EL (cell line): ENCODE results near the gene SNX27.
A peak's percentile ranks its signal among the peaks of the same experiment; 100 is the strongest.
"Not testable (repeated sequence)": the region's sequence is repeated elsewhere in the genome, so short reads cannot be mapped to it uniquely, and the experiment has no call there.

Experiments
- DNase-seq: peaks from one replicate; pipeline ENCODE4 v3.0.0-alpha.2; 2016

SNX27 gene

DNA sequence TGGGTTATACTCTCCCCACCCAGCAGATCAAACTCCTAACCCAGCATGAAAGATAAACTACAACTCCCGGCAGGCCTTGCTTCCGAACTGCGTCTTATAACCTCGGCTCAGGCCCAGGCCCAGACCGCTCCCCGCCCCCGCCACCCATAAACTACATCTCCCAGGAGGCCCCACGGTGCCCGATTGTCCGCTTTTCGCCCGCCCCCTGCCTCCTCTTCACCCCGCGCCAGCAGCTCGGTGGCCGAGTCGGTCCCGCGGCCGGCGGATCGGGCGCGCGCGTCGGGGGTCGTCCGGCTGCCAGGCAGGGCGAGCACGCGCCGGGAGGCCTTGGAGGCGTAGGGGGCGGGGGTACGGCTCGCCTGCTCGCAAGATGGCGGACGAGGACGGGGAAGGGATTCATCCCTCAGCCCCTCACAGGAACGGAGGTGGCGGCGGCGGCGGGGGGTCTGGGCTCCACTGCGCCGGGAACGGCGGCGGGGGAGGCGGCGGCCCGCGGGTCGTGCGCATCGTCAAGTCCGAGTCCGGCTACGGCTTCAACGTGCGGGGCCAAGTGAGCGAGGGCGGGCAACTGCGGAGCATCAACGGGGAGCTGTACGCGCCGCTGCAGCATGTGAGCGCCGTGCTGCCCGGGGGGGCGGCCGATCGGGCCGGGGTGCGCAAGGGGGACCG lies at the start of gene SNX27:
Gene SNX27 (plus strand): TSS at position 219 of the 669 bp plus-strand sequence. CDS start 152 bp downstream, at position 371.
- DNase-seq: peak; percentile 93

- no peak for DNase-seq
Observed at GRCh38 chr1:151562661-151563060, 49.2 kb upstream of the SNX27 start.

- DNase-seq: no peak
Observed at GRCh38 chr1:151563376-151563775, 48.5 kb upstream of the SNX27 start.

DNA sequence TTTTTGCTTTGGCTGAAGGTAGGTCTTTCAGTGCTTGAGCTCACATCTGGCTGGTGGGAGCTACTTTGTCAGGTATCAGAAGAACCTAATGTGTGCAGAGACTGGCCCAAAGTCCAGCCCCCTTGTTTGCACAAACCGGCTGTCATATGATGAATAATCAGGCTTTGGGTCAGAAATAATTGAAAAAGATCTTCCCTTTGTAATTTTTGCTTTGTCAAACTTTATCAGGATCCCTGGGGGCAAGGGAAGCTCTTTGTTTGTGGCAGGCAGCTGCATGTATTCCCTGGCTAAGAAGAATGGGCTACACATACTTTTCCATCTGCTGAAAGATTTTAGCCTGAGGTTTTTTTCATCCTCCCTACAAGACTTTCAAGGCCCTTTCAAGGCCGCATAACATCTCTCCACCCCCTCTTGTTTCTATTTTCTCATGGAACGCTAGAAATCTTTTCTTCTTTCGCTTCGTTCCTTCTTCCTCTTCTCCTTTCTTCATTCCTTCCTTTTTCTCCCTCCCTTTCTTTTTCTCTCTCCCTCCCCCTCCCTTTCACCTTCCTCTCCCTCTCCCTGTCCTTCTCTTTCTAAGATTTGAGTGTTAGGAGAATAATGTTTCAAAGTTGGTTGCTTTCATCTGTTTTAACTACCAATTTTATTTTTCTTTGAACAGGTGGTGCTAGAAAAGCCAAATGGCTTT lies 46.2 kb upstream of the SNX27 start:
- no peak for DNase-seq

DNA sequence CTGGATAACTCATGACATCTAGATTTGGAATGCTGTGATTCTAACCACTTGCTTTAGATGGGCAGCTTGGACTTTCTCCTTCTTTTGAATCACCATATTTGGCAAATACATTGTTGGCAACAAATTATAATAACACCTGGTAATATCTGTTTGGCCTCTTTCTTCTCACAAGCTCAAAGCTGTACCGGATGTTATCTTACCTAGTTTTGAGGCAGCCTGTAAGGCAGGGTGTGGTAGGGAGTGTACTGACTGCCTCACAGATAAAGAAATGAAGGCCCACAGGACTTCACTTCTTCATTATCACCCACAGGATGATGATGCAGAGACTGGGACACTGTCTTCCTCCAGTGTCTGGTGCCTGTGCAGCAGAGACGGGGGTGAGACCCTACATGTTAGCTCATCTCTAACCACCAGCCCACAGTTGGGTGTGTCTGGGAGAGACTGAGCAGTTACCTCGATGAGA lies 43.2 kb upstream of the SNX27 start:
- DNase-seq: no peak

- DNase-seq: no peak
Observed at GRCh38 chr1:151570819-151571218, 41.0 kb upstream of the SNX27 start.

- DNase-seq: peak; percentile 88
Observed at GRCh38 chr1:151574575-151575529, 37.0 kb upstream of the SNX27 start.

GRCh38 chr1:151577173-151577572 lies 34.7 kb upstream of the SNX27 start:
- no peak for DNase-seq

DNA sequence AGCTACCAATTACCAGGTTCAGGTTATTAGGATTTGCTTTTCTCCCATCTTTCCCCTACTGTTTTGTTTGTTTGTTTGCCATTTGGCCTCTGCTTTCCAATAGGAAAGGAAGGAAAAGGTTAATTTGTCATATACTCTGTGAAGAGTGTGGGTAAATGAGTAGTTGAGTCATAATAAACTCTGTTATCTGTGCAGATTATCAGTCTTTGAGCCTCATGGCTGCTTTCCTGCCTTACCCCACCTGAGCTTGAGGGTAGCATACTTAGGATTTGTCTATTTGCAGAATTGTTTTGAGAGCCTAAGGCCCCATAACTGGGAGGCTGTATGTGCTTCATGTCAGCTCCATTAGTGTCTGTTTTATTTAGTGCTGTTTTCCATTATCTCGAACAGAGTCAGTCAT lies 32.9 kb upstream of the SNX27 start:
- no peak for DNase-seq

DNA sequence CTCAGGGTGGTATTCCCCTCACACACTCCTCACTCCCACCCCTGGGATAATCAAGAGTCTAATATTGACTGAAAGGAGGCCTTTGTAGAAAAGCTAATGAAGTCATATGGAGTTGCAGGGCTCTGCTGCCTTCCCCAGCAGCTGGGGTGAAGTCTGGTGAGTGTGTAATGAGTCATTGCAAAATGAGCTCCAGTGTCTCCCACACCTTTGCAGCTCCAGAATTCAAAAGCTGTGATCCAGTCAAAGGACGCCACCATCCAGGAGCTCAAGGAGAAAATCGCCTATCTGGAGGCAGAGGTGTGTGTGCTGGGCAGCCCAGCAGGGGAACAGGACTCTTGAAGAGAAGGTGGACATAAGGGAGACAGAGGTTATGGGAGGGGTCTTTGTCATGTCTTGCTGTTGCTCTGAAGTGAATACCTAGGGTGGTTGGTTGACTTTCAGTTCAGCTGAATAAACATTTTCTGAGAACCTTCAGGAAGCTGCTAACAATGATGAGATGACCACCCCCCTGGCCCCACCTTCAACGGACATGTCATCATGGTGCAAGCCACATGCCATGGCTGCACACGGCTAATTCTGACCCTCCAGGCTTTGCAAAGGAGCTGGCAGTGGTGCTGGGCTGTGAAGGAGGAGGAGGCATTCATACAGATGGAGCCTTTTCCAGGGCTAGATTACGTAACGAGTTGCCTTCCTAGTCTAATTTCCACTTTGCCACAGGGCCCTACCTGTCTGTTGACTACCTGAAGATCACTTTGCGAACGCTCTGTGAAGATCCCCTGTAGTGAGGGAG lies 32.2 kb upstream of the SNX27 start:
- DNase-seq: peak; percentile 45

DNA sequence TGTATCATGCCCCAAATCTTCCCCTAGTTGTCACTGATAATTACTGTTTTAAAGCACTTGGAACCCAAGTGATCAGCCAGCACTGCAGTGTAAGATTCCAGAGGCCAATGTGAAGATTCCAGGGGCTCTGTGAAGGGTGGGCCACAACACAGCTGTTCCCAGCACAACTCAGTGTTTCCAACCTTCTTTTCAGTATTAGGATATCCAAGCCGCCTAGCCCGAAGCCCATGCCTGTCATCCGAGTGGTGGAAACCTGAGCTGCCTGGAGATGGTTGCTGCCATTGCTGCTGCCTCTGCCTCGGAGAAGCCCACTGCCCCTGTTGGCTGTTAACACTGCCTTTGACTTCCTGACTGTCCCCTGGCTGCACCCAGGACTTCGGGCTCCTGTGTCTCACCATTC lies 30.4 kb upstream of the SNX27 start:
- no peak for DNase-seq

- no peak for DNase-seq
Observed at GRCh38 chr1:151581921-151582320, 29.9 kb upstream of the SNX27 start.

DNA sequence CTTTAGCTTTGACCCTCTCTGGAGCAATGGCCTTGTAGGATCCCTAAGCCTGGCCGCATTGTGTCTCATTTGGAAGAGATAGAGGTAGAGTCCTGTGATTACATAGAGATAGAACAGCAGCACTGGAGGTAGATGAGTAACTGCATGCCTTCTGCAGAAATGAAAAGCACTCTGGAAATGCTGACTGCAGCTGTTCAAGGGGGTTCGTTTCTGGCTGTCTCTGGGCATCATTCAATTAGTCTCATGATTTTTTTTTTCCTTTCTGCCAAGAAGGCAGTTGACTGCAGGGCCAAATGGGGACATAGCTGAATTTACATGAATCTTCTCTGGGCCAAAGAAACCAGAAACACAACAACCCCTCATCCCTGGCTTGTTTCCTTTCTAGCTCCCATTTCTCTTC lies 28.1 kb upstream of the SNX27 start:
- DNase-seq: no peak

GRCh38 chr1:151584278-151584677 lies 27.6 kb upstream of the SNX27 start:
- DNase-seq: no peak

GRCh38 chr1:151584780-151585179 lies 27.1 kb upstream of the SNX27 start:
- no peak for DNase-seq

GRCh38 chr1:151585622-151586021 lies 26.2 kb upstream of the SNX27 start:
- DNase-seq: peak; percentile 72

- no peak for DNase-seq
Observed at GRCh38 chr1:151590961-151591360, 20.9 kb upstream of the SNX27 start.

DNA sequence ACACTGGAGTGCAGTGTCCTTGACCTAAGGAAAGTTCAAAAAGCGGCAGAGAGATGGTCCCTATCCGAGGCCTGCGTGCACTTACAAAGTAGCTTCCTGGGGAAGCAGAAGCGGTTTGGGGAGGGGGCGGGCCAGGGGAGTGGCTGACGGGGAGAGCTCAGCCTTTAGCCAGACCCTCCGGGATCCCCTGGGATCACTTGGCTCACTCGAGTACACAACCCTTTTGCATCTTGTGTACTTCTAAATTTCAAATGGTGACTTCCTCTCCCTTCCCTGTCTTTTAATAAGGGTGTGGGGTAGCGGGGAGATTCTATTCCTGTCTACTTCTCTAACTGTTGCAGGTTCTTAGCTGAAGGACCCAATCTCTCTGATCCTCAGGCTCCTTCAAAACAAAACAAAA lies 18.1 kb upstream of the SNX27 start:
- no peak for DNase-seq

GRCh38 chr1:151594143-151594625 lies 17.7 kb upstream of the SNX27 start:
- DNase-seq: peak; percentile 47

GRCh38 chr1:151596166-151596953 lies 15.5 kb upstream of the SNX27 start:
- DNase-seq: peak; percentile 25

GRCh38 chr1:151602550-151602949 lies 9.3 kb upstream of the SNX27 start:
- DNase-seq: not testable (repeated sequence)

GRCh38 chr1:151604291-151604690 lies 7.6 kb upstream of the SNX27 start:
- DNase-seq: no peak
